ENCODE data around the gene POLL.
"Not testable (repeated sequence)": the region's sequence is repeated elsewhere in the genome, so short reads cannot be mapped to it uniquely, and the experiment has no call there.

The POLL gene

DNA sequence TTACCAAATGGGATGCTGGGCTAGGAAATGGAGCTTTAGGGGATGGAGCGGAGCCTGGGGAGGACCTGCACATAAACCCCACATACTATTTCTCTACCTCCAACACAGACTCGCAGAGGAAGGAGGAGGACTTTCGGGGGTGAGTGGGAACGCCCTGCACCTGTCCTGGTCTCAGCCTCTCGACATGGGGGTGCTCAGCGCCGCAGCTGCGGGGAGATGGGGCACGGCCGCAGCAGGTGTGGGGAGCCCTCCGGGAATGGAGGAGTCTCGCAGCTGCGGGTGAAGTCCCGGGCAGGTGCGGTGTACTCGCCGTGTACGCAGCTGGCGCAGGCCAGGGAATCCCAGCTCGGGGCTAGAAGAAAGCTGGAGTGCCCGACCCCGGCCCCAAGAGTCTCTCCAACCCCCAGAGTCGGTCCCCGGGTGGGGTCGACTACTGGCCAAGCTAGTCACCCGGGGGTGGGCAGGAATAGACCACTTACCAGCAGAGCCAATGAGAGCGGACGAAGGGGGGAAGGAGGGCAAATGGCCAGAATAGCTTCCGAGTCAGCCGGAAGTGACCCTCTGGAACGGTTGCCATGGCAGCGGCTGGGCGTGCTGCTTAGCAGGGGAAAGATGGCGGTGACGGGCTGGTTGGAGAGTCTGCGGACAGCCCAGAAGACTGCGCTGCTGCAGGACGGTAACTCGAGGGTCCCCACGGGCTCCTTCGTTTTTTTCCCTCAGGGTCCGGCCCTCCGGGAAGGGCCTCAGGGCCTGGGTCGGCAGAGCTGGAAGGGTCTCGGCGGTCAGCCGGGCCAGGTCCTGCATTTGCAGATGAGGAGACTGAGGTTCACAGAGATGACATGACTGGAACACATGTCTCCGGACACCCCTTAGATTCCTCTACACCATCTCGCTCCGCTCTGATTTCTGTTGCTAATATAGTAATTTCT lies at the start of gene POLL, which contains the start of gene DPCD:
POLL (minus strand) TSS at position 533 of the 929 bp plus-strand sequence. CDS start 897 bp downstream, outside the sequence.
DPCD (plus strand) TSS at position 597 of the 929 bp plus-strand sequence; CDS start at position 613, 16 bp downstream.
- DNase-seq, result peak; percentile 92

DNA sequence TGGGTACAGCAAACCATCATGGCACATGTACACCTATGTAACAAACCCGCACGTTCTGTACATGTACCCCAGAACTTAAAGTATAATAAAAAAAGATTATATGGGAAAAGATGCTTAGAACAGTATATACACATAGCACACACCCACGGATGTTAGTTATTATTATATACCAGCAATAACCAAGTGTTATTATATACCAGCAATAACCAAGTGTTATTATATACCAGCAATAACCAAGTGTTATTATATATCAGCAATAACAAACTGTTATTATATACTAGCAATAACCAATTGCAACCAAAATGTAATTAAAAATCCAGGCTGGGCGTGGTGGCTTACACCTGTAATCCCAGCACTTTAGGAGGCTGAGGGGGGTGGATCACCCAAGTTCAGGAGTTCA lies 45.5 kb upstream of the POLL start:
- DNase-seq, result not testable (repeated sequence)

DNA sequence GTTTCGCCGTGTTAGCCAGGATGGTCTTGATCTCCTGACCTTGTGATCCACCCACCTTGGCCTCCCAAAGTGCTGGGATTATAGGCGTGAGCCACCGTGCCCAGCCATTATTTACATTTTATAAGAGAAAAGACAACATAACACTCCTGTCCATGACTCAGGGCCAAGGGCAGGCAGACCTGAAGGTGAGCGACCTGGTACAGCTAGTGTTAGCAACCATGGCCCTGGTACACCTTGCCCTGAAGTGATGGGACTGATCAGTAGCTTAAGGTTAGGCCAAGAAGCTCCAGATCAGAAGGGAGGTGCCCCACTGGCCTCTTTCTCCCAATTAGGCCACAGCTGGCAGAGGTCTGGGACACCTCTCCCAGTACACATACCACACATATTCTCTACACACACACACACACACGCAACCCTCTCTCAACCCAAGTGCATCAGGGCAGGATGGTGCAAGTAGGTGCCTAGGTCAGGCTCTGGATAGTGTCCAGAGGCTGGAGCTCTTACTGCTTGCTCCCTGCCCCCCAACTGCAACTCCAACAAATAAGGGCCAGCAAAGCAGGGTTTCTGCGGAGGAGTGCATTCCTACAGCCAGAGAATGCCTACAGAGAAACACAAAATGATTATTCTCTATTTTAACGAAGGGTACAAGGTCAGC lies 43.9 kb upstream of the POLL start:
- DNase-seq, result no peak

DNA sequence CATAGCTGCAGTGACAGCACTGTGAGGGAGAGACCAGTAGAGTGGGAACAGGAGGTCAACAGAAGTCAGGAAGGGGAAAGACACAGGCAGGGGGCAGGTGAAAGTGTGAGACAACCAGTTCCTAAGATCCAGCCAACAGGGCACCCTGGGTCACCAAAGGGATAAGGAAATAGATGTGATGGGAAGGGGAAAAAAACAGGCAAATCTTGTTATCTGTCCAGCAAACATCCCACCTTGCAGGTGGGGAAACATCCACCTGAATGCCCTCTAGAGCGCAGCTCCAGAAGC lies 42.5 kb upstream of the POLL start:
- DNase-seq, result no peak

DNA sequence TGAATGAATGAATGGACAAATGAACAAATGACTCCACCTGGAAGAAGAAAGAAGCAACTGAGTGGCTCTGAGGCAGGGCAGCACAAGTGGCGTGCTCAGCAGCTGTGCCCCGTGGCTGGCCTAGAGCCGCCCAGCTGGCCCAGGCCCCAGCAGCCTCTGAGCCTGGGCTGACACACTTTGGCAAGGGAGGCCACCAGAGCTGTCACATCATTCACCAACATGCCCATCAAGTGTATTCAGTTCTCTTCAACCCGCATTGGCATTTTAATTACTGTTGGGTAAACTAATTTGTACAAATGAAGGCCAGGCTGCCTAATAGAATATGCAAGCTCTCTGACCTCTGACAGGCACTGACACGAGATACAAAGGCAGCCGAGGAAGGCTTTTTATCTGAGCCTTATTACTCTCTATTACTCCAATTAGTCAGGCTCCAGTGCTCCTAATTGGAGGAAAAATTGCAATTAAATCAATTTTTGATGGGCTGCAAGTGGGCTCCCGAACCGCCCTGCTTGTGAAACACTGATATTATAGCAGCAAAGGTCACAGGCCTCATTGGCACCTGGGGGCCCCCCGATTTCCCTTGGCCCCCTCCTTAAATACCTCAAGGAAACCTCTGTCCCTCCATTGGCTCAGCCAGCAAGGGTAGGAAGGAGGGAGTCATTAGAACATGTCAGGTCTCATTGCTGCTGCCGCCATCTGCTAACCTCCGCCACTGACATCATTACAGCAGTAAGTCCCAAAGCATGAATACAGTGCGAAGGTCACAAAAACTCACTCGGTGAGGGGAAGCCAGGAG lies 42.0 kb upstream of the POLL start:
- no peak for DNase-seq

DNA sequence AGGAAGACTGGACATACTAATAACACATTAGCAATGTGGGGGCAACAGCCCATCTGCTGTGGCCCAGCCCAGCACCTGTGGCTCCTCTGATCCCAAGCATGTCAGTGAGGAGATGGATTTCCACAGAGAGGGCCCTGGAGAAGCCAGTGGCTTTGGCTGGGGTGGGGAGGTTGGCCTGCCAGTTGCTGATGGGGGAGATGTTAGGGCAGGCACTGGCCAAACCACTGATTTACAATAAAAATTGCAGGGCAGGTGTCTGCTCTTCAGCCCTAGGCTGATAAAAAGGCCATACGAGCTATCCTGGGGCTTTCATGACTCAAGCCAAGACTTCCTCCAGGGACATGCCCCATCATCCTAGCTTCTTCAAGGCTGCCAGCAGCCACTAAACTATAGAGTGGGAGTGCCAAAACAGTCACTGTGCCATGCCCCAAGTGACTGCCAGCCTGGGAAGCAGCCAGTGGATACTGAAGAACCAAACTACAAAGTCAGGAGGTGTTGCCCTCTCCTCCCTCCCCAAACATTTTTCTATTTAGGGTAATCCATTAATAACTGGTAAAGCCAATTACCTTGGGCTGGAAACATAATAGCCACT lies 37.9 kb upstream of the POLL start:
- no peak for DNase-seq

DNA sequence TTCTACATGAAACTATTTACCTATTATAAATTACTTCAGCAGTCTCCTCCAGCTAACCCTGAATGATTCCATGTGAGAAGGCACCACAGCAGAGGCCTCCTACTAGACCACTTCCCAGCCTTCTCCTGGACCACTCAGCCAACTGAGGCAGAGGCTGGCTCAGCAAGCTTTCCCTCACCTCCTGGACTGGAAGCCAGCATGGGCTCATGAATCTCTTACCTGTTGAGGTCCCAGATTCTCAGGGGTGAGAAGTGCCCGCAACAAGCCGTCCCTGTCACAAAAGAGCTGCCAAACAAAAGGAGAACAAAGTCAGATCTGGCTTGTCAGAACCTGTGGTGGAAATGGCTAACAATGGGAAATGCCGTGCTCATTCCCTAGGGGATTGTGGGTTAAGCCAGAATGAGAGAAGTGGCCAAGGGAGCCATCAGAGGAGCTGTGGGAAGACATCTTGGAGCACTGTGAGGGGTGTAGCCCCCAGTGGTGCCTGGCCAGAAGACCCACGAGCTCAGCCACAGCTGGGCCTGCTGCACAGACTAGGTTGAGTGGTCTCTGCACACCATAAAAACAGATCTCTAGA lies 36.6 kb upstream of the POLL start:
- DNase-seq, result no peak

DNA sequence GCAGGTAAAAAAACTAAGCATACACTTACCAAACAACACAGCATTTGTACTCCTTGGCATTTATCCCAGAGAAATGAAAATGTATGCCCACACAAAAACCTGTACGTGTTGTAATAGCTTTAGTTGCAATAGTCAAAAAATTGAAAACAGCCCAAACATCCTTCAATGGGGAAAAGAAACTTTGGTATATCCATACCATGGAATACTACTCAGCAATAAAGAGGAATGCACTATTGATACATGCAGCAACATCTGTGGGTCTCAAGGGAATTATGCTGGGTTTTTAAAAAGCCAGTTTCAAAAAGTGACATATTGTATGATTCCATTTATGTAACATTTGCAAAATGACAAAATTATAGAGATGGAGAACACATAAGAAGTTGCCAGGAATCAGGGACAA lies 35.5 kb upstream of the POLL start:
- DNase-seq, result no peak

DNA sequence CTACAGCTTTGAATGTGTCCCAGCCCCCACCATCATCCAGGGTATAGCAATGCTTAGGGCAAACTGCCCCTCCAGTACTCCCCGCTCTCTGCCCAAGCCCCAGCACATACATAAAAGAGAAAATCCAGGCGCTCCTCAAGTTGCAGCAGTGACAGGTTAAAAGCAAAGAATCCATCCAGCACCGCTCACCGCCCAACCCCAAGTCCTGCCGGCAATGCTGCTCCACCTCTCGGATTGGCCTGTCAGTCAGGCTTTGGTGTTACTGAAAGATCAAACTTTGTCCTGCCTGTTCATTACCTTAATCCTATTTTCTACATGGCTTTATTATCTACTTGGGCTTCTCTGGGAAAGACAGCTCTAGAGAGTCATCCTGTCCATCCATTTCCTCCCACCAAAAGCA lies 31.9 kb upstream of the POLL start:
- DNase-seq, result no peak

DNA sequence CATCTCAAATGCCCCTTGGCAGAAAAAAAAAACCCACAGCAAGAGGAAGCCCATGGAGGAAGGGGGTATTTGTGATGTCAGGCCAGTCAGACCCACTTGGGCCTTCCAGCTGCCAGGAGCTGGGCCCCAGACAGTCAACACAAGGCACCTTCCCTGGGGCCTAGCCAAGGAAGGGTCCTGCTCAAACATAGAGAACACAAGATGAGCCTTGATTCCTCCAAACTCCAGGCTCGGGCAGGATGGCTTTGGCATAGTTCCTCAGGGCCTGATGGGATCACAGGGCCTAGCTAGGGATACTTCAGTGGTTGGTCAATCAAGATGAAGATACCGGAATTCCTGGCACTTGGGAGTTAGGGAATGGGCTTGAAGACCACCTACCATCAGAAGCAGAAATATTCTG lies 30.8 kb upstream of the POLL start:
- no peak for DNase-seq

DNA sequence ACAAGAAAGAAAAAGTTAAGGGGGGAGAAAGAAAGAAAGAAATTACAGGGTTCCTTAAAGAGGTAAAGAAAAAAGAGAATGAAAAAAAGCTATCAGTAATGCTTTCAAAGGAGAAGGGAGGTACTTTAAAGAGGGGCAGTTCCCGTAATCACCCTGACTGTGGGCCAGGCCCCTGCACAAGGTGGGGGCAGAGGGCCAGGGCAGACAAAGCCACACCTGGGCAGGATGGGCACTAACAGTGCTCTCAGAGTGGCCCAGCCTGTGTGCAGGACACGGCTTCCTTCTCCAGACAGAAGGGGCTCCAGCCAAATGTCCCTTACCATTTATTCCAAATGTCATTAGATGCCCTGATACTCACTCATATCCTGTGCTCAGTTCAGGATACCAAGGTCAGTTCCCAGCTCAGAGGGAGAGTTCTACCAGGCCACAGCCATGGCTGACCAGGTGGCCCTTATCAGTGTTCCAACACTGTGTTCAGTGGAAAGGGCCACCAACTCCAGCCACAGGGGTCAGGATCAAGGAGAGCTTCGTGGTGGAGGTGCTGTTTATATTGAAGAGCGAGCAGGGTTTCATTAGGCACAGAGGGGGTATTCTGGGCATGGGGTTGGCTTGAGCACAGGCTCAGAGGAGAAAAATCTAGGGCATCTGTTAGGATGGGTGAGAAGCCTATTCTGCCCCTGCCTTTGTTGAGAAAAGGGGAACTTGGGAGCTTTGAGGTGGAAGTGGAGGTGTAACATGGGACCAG lies 29.9 kb upstream of the POLL start:
- DNase-seq, result no peak

DNA sequence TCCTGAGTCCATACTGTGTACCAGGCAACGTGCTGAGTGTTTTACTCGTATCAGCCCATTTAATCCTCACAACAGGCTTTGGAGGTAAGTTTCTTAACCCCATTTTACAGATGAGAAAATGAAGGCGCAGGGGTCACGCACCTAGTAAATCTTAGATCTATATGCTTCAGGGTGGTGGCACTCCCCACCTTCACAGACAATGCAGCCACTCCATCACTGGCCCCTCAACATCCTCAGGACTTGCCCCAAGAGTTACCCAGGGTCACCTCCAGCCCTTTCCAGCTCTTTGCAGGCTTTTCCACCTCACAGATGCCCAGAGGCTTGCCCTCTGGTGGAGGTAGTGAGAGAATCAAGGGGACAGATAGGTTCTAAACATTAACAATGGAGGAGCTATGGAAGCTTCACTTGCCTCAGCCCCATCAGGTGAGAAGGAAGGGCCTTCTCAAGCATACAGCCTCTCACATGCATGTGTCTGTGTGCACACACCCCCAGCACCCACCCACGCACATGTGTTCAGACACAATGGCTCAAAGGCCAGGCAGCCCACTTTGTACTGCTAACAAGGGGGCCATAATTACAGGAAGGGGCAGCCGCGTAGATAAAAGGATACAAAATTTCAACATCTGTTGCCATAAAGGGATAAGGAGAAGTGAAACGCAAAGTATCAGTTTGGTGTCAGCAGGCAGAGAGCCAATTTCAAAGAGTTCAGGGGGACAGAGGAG lies 29.2 kb upstream of the POLL start:
- no peak for DNase-seq

DNA sequence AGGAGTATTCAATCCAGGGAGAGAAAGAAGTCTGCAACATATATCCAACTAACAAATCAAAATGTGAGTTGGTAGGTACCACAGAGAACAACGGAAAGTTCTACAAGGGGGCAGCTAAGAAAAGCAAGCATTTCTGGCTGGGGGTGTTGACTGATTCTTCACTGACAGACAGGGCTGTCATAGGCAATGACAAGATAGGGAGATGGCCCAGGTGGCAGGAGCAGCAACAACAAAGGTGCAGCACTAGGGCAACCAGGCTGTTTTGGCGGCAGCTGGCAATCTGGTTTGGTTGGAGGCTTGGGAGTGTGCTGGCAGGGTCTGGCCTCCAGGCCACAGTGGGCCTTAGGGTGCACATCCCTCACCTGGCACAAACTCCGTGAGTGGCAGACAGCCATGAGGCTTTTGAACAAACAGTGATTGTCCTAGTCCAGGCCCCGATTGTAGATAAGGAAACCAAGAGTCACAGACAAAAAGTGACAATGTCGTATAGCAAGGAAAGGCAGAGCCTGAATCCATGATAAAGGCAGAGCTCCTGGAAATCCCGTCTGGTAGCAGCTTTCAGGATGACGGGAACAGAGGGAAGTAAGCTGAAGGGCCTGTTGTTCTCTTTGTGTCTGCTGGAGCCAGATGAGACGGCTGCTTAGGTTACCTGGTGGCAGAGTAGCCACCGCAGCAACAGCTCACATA lies 28.5 kb upstream of the POLL start:
- DNase-seq, result no peak

DNA sequence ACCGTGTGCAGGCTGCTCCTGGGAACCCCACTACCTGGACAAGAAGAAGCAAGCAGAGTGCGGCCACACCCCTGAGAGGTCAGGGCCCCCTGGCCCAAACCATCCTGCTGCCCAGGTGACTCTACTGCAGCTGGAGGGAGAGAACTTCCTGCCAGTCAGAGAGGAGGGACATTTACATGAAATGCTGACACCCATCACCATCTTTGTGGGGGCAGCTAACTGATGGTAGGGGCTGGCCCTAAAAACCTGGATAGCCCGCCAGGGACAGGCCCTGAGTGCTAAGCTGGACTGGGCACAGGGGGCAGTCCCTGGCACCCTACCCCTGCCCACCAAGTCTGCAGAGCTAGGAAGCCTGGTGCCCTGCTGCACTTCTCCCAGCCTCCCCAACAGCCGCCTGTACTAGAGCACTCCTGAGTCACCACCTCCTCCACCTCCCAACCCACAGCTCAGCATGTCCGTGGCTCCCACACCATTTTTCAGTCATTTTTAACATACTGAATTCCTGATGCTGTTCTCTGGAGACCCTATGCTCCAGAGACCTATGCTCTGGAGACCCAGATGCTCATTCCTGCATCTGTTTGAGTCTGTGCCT lies 27.6 kb upstream of the POLL start:
- no peak for DNase-seq

DNA sequence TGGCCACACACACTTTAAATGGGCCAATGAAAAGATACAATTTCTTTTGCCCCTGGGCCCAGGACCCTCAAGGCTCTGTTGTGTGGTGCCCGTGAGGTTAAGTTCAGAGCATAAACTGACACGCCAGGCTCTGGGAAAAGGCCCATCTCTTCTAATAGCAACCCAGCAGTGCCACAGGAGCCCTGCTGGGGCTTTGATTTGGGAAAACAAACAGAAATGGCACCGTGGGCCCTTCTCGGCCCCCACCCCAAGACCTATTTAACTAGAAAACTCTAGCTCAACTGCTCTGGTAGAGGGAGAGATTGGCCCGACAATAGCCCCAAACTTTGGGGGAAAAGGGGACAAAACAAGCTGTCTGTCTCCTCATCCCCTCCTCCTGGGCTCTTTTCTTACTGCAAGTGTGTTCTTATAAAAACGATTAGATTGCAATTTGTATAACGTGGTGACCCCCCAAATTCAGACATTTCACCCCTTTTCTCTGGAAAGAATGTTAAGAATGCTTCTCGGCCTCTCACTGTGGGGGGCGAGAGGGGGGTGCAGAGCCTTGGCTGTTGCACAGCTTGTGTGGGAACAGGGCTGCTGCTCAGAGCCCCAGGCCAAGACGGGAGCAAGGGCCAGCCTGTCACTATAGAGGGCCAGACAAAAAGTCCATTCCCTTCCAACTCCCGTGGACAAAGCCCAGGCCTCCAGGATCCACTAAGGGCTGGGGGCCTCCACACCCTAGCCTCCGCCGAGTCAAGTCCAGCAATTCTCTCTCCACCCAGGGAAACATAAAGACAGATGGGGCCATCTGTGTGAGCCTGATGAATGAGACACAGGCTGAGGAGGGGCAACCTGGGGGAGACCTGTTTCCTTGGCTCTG lies 26.8 kb upstream of the POLL start:
- DNase-seq, result no peak

DNA sequence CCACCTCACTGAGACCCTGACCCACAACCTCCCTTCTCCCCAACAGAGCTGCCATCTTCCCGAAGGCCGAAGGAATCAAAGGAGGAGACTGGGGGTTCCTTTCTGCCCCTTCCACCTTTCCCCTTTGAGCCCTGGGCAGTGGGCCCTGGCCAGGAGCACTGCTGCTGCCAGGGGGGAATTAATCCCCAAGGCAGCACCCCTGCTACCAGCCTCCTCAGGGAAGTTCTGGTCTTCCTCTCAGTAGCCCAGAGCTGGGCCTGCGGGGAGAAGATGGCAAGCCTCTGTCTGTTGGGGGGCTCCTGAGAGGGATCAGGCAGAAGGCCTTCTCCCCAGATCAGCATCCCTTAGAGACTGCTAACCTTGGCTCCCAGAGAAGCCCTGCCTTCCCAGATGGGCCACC lies 25.6 kb upstream of the POLL start:
- no peak for DNase-seq

DNA sequence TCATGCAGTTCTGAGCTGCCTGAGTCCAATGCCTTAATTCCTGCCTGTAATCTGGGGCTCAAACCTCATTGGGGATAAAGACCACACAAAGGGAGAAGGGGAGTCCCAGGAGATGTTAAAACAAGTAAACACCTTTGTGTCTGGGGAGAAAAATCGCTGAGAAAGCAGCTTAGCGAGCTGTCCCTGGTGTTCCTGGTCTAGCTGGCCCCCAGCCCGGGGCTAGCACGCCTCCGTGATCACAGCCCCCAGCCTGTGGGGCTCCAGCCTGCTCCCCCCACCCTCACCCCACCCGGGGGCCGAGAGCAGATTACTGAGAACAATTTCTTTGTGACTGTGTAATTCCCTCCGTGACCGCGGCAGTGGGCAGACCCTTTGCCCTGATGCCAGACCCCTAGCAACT lies 24.8 kb upstream of the POLL start:
- DNase-seq, result no peak

DNA sequence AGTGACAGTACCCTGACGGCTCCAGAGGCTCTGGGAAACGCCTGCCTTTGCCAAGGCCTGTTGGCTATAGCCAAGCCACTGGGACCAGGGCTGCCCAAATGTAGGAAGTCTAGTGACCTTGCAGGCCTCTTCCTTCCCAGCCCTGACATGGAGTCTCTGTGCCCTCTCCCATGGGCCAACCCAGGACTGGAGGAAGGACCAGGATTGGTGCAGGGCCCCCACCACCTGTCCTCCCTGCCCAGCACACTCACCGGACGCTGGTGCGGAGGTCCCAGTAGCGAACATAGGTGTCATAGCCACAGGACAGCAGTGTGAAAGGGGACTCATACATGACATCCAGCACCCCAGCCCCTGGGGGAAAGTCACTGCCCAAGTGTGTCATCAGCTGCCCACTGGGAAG lies 24.0 kb upstream of the POLL start:
- DNase-seq, result no peak
